ENCODE data around the gene RBM7.

Gene RBM7, protein sequence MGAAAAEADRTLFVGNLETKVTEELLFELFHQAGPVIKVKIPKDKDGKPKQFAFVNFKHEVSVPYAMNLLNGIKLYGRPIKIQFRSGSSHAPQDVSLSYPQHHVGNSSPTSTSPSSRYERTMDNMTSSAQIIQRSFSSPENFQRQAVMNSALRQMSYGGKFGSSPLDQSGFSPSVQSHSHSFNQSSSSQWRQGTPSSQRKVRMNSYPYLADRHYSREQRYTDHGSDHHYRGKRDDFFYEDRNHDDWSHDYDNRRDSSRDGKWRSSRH

DNA sequence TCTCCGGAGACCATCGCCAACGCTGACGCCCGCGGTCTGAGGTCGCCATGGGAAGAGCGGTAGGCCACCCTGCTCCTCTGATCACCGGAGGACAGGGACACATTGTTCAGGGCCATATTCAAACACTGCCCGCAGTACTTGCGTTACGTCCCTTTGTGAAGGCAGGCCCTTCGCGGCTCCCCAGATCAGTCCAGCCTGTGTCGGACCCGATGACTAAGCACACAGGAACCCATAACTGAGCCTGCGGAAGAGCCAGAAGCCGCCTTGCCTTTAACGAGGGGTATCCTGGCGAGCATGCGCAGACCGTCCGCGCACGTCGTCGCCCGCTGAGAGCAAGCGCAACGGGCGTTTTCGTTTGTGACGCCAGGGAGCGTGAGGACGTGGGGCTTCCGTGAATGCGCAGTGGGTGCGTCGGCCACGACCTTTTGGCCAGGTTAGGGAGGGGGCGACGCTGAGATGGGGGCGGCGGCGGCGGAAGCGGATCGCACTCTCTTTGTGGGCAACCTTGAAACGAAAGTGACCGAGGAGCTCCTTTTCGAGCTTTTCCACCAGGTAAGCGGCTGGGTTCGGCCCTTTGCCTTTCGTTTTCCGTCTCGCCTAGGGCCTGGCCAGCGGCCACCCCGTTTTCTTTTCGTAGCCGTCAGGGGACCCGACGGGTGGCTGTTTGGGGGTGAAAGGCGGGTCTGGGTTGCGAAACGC, at the start of gene RBM7, which contains the start of gene C11orf71:
Gene RBM7 (plus strand): TSS at position 451 of the 699 bp plus-strand sequence. CDS start 6 bp downstream, at position 457.
Gene C11orf71 (minus strand): TSS at position 296 of the 699 bp plus-strand sequence. CDS start 180 bp downstream, at position 116.
- DNase-seq, result peak; percentile 99

- DNase-seq, result no peak
These were observed 47.0 kb upstream of the RBM7 start for GRCh38 chr11:114353443-114353842.

DNA sequence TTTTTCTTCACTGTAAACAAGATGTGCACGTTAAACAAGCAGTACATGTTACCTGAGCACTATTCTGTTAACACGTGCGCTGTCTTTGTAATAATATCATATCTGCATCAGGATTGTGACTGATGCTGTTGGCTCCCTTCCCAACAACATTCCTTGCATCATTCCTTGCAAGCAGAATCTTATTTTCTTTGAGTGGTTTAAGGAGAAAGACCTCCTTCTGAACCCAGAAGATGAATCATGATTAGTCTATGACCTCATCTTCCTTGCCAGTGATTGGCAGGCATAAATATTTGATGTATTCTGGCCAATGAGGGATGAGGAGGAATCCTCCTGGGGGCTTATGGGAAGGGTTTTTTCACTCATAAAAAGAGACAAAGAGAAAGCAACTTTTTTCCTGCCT, 46.4 kb upstream of the RBM7 start:
- DNase-seq, result no peak

- DNase-seq, result peak; percentile 18
These were observed 41.8 kb upstream of the RBM7 start for GRCh38 chr11:114358716-114359115.

DNA sequence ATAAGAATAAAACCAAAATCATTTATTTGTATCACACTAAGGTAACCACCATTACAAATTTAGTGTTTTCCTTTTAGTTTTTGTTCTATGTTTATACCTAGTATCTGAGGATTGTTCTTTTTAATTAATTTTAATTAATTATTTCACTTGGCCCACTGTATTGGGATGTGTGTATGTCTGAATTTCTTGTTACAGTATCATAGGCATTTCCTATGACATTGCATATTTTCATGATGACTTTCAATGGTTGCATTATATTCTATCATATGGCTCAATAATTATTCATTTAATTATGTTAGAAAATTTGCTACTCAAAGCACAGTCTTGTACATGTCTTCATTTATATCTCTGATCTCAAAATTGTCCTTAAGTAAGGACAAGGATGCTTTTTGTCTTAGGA, 41.1 kb upstream of the RBM7 start:
- no peak for DNase-seq

- DNase-seq, result no peak
These were observed 38.1 kb upstream of the RBM7 start for GRCh38 chr11:114362326-114362725.

DNA sequence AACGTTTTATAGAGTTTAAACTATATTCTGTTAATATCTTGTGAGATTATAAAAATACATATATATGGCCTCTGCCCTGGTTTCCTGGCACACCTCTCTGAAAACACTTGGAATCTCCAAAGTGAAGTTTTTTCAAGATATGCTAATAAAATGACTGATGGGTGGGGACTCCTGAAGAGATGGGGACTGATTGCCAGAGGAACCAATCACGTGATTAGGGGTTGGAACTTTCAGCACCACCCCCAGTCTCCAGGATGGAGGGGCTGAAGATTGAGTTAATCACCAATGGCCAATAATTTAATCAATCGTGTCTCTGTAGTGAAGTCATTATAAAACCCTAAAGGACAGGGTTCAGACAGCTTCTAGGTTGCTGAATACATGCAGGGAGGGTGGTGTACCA, 37.5 kb upstream of the RBM7 start:
- DNase-seq, result no peak

DNA sequence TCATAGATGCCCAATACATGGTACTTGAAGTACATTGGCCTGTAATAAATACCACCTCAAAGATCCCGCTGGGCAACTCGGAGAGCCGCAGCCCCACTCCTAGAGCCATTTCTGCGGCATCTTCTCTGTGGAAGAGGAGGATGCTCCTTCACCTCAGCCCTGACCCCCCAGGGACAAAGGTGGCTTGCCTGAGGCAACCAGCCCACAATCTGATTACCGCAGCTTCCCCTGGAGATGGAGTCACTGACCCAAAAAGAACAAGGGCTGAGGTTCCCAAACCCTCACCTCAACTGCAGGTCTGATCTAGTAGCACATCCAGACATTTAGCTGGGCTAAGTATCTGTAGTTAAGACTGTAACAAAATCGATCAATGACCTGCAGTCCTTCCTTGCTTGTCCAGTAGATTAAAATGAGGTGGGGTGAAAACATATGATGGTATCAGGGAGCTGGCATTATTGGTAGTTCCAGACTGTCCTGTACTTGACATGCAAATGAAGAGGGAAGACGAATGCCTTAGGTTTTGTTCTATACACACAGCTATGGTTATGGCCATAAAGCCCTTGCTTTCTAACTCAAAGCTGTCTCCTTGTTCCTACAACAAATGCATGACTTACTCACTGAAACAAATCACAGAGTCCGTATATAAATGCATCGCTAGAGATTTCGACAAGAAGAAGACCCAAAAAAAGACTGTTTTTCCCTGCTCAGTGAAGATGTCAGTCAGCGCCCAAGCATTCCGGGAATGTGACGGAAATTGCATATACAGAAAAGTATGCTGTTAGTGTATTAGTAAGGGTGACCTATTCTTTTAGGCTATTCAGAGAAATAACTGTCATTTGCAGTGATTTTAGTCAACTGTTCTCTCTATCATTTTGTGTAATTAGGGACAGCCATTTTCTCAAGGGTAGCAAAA, 33.9 kb upstream of the RBM7 start:
- DNase-seq, result no peak

DNA sequence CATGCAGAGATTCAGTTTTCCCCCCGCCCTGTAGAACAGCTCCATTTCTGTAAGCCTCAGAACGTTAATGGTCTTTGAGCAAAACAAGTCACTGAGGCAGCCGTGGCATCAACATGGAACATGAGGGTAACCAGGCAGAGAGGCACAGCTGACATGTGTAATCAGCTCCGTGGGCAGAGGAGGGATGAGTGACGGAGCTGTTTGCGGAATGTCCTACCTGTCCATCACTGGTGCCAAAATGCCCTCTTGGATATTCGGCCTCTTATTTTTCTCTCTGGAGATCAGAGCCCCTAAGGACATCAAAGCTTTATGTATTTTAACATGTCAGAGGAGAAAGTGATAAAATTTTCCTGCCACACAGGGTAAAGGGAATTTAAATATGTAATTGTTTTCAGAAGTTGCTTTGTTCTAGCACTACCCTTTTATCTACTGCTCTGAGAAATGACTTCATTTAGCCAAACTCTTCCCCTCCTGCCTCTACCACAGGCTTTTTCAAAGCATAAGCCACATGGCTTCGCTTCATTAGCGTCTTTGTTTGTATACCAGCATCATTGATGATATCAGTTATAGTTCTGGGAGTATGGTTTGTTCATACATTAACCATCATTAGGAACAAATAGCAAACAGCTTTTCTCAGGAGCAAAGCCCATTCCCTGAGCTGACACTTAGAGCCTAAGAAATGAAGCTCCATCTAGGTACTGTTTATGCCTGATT, 33.1 kb upstream of the RBM7 start:
- DNase-seq, result no peak

DNA sequence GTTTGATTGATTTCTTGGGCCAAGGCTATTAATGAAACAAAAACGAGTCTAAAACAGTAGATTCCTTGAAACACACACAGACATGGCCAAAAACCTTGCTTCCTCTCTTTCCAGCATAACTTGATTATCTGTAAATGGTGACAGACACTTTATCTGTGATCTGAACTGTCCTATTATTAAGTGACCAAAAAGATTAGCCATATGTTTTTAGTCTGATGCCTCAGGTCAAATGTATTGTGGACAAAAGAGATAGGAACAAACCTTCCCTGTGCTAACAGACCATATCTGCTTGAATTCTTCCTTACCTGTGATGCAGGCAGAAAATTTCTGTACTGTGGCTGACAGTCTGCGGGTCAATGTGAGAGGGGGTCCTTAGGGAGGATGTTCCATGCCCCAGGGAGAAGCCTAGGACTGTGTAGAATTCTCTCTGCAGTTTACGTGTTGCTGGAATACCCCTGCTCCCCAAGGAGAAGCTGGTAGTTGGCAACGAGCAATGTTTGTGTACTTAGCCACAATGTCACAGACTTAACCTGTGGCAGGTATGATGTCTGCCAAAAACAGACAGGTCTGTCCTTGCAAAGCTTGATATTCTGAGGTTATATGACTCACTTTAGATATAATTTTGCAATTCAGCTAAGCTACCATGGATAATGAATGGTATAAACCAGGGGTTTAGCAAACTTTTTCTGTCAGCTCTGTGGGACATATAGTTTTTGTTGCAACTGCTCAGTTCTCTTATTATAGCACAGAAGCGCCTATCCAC, 31.4 kb upstream of the RBM7 start:
- peak; percentile 52 for DNase-seq

DNA sequence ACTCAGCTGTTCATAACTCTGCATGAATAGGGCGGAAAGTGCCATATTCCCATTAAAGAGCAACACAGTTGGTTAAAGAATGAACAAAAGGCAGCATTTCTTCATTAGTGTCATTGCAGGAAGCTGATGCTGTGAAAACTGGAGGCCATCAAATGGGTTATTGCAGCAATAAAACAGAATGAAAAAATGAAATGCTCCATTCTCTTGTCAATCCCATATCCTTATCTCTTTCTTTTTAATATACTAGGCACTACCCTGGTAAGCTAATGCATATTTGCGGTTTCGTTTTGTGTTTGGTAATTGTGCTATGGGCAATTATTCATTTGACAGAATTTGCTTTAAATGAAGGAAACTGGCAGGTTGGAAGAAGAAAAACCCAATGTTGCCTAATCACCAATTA, 25.4 kb upstream of the RBM7 start:
- DNase-seq, result no peak

- DNase-seq, result no peak
These were observed 22.7 kb upstream of the RBM7 start for GRCh38 chr11:114377612-114378267.

DNA sequence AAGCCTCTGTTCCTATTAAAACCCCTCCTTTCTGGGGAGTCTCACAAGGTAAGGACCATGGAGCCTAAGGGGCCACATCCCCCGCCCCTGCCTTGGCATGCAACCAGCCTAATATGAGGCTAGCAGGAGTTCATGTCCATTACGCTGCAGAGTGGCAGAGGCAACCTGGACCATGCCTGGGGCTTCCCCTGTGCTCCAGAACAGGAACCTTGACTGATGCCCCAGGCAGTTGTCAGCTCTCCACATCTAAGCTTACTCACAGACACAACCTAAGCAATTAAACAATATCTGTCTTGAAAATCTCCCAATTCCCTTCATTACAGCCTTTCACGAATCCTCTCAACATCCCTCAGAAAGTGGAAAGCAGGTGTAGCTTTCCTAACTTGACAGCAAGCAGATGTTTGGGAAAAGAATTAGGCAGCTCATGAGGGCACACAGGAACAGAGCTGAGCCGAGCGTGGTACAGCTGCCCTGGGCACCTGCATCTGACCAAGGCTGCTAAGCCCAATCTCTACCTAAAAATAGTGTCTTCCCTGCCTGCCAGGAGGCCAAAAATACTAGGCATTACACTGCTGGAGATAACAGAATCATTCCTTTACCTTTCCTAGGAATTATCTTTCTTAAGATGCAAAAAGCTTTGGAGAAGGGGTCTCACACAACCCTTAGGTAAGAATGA, 20.9 kb upstream of the RBM7 start:
- no peak for DNase-seq

DNA sequence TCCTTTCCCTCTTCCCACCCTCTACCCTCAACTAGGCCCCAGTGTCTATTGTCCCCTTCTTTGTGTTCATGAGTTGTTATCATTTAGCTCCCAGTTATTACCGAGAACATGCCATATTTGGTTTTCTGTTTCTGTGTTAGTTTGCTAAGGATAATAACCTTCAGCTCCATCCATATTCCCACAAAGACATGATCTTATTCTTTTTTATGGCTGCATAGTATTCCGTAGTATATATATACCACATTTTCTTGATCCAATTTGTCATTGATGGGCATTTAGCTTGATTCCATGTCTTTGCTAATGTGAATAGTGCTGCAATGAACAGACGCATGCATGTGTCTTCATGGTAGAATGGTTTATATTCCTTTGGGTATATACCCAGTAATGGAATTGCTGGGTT, 18.0 kb upstream of the RBM7 start:
- DNase-seq, result no peak

DNA sequence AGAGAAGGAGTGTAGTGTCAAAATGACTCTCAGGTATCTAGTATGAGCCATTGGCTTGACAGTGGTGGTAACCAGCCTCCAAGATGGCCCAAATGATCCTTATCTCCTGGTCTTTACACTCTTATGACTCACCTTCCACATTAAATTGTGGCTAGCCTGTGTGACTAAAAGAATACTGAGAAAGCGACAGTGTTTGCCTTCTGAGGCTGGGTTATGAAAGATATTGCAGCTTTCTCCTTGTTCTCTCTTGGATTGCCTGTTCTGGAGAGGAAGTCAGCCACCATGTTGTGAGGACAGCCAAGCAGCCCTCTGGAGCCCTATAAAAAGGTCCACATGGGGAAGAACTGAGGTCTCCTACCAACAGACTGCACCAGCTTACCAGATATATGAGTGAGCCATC, 16.0 kb upstream of the RBM7 start:
- DNase-seq, result no peak

DNA sequence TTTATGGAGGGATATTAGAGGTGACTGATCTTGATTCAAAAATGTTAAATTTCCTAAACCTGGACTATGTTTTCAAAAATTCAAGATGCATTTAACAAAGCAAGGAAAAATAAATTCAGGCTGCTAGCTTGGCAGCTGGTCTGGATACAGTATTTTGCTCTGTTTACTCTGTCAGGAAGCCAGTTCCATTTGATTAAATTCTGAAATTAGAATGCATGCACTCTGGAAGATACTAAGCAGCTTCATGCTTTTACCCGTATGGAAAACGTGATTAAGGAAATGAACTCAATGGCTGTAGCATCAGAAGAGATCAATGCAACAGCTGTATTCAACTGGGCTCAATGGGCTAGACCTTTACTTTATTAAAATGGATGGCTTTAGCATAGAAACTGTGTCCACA, 14.3 kb upstream of the RBM7 start:
- DNase-seq, result no peak

DNA sequence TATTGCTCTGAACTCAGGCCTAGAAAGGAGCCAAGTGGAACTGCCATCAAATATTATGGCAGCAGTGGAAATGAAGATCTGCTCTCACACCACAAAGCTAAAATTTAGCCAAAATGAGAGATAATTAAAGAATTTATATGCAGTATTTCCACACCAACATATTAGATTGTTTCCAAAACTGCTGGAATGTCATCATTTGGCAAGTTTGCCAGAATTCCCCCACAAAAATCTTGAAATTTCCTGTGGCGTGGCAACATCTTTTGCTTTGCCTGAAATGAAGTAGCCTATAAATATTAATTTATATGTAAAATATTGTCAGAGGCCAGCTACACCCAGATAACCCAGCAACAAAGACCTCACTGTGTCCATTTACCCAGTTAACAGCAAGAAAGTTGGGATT, 13.9 kb upstream of the RBM7 start:
- DNase-seq, result no peak

DNA sequence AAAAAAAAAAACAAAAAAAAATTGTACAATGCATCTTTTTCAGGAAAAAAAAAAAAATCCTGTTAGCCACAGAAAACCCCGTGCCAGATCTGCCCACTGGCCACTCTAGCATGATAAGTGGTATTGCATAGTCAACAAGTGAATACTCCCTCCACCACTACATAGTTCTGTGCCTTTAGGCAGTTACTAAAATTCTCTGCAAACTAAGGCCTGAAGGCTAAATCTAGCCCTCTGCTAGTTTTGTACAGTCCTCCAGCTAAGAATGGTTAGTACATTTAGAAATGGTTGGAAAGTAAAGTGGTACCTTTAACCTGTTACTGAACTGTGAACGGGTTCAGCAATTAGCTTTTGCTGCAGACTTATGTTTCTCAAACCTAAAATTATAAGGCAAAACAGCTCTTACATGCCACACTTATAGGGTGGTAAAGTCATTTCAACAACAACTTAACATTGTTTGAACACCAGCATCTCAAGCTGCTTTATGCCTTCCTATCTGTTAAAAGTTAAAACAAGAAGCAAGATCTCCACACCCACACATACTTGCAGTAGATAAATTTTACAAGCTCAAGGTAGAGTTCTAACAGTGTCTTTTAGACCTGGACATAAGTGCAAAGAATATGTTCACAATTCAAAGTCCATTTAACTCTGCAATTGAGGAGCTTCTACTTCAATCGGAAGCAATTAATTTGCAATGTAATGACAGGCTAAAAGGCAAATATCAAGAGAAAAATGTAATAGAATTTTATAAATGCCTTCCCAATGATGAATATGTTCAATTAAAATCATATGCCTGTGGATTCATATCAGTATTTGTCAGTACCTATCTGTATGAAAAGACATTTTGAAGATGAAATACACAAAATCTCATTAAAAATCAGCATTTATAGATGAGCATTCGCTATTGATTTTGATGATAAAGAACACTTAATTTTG, 7.5 kb upstream of the RBM7 start:
- no peak for DNase-seq

DNA sequence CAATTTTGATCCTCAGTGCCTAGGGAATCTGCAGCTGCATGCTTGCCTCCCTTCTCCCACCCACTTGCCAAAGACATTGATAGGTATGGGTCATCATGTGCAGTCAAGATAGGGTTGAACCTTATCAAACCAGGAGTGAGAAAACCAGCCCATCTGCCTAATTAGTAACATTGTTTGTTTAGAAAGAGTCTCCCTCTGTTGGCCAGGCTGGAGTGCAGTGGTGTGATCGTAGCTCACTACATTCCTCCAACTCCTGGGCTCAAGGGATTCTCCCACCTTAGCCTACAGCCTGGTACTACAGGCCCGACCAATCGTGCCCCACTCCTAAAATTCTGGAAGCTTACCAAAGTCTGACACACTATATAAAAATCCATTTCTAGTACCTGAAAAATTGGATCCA, 4.7 kb upstream of the RBM7 start:
- DNase-seq, result peak; percentile 53

- DNase-seq, result no peak
These were observed 3.5 kb upstream of the RBM7 start for GRCh38 chr11:114396916-114397315.
